Right ventricle myocardium superior (tissue), 1 donor: ENCODE measurements around the gene DCTN4. TPM values are rescaled to one million over a fixed set of nuclear protein-coding genes. Genes with fewer than 3 reads are reported as not detected.
"Not testable (repeated sequence)": the region's sequence is repeated elsewhere in the genome, so short reads cannot be mapped to it uniquely, and the experiment has no call there.

Experiments used
- ATAC-seq: fragments of 200-7000 bp; cut with Tn5 transposase; one replicate; pipeline ENCODE4 v1.9.1; 2020; ENCODE audit warnings: mild to moderate bottlenecking; ENCODE audit not compliant: poor library complexity
- DNase-seq: peaks from one replicate; pipeline ENCODE4 v3.0.0-alpha.2; 2020
- intact Hi-C: fragments of 100-400 bp; cut with DNase I; formaldehyde crosslinking; loops from one replicate; pipeline ENCODE4 v1.11.2; 2022
- long read RNA-seq: library from polyadenylated mRNA; unstranded; transcript quantifications from one replicate; pipeline ENCODE4 v2.0.0, GENCODE V29; 2021
- total RNA-seq: library from RNA; stranded (reverse); fragmentation: NEBNext Ultra II Directional; extraction: Animal tissue kit (Norgen Biotek cat#: 25700); gene quantifications from one replicate; pipeline ENCODE4 v1.2.1, GENCODE V29; 2021
- donor health status: DM: no; HTN: yes; CAD: no; lungs with severe emphysema.

Gene DCTN4
- total RNA-seq, result 45.2 TPM
- long read RNA-seq, full-length matches to known transcripts, result 74 of 95 reads
- long read RNA-seq, partial matches to known transcripts, result 16 of 95 reads
- long read RNA-seq, other reads (novel, unspliced or antisense), result 5 of 95 reads

DNA sequence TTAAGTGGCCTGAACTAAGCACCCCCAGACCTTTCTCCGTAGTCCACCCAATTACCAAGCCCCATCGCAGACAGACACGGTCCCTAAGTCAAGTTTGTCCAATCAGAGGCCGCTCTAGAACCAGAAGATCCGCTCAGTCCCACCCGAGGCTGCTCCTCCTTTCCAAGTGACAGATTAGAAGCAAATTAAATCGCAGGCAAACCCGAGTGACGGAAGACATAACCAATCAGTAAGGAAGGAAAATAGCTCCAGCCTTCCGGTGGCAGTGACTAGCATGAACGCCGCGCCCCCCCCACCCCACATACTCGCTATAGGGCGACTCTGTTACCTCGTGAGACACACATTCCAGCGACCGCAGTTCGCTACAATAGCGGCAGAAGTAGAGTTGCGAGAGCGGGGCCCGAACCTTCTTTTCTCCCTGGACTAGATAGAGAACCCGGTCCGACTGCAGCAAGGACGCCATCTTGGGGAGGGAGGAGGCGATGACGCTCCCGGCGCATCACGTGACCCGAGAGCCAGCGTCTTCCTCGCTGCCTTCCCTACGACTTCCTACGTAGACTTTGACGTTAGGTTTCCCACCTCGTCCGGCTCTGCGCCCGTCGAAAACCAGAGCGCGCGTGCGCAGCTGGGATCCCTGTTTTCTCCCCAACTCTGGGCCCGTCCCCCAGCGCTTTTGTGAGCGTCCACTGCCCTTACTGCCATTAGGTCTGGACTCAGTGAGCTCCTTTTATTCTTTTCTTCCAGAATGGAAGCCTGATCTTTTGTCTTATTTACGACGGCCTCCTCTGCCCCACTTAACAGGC lies at the start of gene DCTN4:
DCTN4 (minus strand) TSS at position 487 of the 803 bp plus-strand sequence; CDS start at position 463, 24 bp downstream.
- ATAC-seq, result peak; percentile 95
- DNase-seq, result peak; percentile 98
- intact Hi-C loops, result no loop called here

DNA sequence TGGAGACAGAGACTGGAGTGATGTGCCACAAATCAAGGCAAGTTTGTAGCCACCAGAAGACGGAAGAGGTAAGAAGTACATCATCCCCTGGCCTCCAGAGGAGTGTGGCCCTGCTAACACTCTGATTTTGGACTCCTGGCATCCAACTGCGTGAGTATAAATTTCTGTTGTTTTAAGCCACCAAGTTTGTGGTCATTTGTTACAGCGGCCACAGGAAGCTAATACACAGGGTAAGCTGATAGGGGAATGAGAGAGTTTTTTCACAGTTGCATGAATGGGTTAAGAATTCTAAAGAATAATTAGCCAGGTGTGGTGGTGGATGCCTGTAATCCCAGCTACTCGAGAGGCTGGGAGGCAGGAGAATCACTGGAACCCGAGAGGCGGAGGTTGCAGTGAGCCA lies 45.6 kb upstream of the DCTN4 start:
- intact Hi-C loops, result no loop called here
- ATAC-seq, result no peak
- DNase-seq, result no peak

DNA sequence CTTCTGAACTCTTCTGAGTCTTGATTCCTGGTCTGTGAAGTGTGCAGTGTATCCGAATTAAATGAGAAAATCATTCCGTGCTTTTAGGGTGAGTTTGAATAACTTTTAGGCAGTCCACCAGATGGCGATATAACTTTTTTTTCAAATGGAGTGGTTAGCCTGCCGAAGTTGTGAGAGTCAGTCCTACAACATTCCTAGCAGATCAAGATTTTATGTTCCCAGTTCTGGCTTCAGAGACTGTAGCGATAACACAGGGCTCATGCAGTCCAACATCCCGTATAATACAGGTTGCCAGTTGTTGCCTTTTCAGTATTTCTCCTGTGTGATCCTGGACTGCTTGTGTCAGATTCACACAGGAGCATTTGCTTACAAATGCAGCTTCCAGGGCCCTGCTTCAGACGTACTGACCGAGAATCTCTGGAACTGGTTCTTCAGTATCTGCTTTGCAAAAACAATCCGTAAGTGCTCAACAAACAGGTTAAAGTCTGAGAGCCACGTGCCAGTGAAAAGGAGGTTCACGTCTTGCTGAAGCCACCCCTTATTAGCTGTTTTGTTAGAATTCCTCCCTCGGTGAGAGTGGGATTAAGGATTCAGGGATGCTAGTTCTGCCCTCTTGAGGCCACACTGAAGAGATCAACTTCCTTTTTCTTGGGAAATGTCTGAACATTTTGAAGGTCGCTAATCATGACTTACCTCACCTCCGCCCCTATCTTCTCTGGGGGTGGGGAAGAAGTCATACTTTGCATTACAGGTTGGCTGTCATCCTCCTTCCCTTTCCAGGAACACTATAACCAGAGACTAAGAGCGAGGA lies 42.5 kb upstream of the DCTN4 start:
- no peak for DNase-seq
- peak; percentile 88 for ATAC-seq
- intact Hi-C loops, result no loop called here

DNA sequence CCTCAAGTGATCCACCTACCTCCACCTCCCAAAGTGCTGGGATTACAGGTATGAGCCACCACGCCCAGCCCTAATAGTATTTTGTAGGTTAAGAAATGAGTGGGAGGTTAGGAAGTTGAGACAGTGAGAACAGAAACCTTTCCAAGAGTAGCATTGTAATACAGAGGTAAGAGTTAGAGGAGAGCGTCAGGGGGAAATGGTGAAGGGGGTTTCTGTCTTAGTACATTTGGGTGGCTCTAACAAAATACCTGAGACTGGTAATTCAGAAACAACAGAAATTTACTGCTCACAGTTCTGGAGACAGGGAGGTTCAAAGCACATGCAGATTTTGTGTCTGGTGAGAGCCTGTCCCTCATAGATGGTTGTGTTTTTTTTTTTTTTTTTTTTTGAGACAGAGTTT lies 38.6 kb upstream of the DCTN4 start:
- intact Hi-C loops, result no loop called here
- no peak for DNase-seq
- ATAC-seq, result no peak

DNA sequence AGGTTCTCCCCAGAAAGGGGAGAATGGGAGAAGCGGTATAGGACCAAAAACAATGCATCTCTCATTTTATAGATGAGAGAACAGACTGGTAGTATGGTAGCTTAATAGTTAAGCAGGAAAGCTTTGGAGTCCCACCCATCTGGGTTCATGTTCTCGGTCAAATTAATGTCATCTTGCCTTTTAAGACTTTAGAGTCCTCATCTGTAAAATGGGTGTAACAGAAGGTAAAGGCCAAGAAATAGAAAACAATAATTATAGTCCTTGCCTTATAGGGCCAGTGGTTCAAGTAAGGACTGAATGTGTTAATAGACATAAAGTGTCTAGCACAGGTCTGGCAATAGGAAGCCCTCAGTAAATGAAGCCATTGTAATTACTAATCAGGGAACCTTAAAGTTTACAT lies 36.1 kb upstream of the DCTN4 start:
- ATAC-seq (no peak), DNase-seq (no peak)
- intact Hi-C loops, result no loop called here

DNA sequence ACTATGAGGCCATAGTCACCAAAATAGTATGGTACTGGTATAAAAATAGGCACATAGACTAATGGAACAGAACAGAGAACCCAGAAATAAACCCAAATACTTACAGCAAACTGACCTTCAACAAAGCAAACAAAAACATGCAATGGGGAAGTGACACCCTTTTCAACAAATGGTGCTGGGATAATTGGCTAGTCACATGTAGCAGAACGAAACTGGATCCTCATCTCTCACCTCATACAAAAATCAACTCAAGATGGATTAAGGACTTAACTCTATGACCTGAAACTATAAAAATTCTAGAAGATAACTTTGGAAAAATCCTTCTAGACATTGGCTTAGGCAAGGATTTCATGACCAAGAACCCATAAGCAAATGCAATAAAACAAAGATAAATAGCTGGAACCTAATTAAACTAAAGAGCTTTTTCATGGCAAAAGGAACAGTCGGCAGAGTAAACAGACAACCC lies 34.6 kb upstream of the DCTN4 start:
- DNase-seq, ATAC-seq, intact Hi-C loops: not testable (repeated sequence)

DNA sequence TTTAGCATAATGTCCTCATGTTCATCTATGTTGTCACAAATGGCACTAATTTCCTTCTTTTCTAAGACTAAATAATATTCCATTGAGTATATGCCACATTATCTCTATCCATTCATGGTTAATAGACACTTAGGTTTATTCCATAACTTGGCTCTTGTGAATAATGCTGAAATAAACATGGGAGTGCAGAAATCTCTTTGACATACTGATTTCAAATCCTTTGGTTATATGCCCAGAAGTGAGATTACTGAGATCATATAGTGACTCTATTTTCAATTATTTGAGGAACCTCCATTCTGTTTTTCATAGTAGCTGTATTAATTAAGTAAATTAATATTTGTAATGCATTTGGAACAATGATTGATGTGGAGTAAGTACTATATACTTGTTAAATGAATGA lies 32.7 kb upstream of the DCTN4 start:
- intact Hi-C loops, result no loop called here
- DNase-seq, result no peak
- ATAC-seq, result no peak

DNA sequence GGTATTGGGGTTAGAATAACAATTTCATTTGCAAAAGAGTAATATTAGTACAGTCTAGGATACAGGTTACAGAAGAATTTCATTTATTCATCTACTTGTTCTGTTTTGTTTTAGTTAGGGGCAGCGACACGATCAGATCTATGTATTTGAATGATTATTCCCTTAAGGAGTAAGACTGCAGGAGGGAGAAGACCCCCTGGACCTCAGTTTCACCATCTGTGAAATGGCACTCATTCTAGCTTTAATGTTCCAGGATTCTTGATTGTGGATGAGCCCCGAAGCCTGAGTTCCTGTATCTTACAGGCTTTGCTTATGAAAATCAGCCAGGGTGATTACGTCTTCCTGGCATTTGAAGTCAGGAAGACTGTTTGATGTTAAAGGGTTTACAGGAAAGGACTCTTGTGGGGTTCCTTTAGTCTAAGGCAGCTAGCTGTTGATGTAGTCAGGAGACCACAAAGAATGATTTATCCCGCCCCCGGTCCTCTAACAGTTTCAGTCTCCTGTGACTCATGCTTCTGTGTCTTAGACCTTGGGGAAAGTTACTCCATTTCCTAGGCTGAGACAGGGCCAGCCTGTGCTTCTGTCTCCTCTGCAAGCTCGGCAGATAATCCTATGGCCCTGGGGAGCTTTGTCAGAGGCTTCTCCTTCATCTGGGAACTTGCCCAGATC lies 31.3 kb upstream of the DCTN4 start:
- peak; percentile 44 for DNase-seq
- intact Hi-C loops, result no loop called here
- ATAC-seq, result peak; percentile 57

DNA sequence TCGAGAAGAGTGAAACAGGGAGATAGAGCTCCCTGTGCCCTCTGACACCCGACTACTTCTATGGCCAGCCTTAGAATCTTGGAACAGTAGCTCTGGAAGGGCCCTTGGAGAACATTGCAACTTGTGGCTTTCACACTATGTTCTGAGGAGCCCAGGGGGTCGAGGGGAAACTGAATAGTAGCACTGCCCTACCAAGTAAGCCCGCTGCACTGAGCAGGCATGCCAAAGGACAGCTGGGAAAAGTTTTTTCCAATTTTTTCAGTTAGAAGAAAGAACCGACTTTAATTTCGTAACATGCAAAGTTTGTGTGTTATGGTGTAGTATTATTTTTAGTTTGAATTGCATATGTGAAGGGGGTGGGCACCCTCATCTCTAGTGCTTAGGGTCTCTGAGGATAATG lies 30.6 kb upstream of the DCTN4 start:
- ATAC-seq (no peak), DNase-seq (no peak)
- intact Hi-C loops, result no loop called here

DNA sequence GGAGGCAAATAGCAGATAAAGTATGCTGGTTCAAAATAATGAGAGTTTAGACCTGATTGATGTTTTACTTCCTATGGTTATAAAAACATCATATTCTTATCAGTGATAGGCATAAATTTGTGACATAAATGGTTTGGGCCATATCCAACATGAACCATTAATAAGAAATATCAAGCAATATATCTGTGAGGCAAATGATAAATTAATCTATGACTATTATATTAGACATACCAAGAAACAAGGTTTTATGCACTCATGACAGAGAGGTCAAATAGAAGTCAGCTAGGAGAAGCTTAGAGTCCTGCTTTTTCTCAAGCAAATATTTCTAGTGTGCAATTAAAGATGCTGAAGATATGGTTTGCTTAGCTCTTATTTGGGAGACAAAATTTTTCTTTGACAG lies 30.2 kb upstream of the DCTN4 start:
- intact Hi-C loops, result no loop called here
- DNase-seq (no peak), ATAC-seq (no peak)

DNA sequence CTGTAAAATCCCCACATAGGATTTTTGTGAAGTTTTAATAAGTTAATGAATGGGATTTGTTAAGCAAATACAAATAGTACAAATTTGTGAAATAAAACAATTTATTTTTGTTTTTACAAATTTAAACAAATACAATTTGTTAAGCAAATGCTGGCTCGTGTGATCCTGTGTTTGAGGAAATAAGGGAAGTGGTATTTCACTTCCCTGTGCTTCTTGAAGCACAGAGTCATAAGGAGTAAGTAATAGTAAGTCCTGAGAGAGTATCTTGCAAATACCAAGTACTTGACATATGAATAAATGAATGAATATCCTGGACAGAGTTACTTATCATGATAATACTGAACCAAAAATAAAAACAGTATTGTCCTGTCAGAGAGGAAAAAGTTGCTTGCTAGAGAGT lies 28.8 kb upstream of the DCTN4 start:
- no peak for ATAC-seq
- intact Hi-C loops, result no loop called here
- DNase-seq, result no peak

DNA sequence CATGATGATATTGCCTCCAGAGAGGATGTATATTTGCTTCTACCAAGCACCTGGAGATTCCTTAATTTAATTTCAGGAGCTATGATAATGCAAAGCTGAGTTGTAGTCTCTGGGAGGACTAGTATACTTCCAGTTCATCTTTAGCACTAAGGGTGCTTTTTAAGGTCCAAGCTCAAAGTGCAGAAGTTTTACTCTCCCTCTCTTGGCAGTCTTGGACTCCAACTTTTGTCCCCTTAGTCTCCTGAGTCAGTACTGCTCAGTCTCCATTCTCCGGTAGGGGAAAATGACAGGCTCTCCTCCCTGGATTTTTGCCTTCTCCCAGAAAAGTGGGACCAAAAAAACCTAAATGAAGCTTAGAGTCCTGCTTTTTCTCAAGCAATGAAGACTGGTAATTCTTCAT lies 28.1 kb upstream of the DCTN4 start:
- DNase-seq (no peak), ATAC-seq (no peak)
- intact Hi-C loops, result no loop called here

DNA sequence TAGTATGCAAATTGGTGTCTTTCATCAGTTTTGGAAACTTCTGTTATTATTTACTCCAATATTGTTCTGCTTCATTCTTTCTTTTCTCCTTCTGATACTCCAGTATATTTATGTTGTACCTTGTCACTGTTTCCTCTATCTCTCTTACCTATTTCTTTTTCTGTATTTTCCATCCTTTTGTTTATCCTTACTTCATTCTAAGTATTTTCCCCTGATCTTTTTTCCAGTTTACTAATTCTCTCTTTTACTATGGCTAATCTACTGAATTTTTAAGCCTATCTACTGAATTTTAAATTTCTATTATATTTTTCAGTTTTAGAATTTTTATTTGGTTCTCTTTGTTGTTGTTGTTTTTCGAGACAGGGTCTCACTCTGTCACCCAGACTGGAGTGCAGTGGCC lies 27.1 kb upstream of the DCTN4 start:
- intact Hi-C loops, result no loop called here
- ATAC-seq (no peak), DNase-seq (no peak)

DNA sequence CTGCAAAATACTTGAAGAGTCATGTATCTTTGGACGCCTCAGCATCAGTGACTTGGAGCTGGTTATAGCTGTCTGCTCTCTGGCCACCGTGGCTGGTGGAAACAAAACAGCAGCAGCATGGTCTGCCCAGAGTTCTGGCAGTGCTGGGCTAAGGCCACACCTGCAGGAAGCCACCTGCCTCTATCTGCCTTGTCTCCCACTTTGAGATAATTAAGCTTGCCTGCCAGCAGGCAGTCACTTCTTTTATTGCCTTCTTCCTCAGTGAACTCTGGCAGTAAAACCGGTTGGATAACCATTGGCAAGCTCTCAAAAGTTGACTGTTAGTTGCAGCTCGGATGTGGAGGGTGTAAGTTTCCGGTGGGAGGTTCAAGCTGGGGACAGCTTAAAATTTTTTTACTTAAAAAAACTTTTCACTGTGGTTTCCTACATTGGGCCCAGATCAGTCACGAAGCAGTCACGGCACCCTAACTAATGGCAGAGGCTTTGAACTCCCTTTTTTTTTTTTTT lies 24.7 kb upstream of the DCTN4 start:
- intact Hi-C loops, result no loop called here
- DNase-seq (no peak), ATAC-seq (peak; percentile 36)

DNA sequence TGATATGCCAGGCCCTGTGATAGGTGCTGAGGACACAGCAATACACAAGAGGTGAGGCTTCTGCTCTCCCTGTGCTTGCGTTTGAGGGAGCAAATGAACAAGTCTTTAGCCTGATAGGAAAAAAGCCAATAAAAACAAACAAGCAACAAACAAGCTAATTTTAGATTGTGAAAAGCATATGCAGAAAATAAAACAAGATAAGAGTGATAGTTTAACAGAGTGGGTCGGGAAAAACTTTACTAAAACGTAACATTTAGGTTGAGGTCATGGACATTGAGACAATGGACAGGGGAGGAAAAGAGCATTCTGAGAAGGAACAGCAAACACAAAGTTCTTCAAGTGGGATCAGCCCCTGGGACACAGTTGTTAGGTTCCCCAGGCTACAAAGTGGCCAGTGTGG lies 24.0 kb upstream of the DCTN4 start:
- DNase-seq, result no peak
- intact Hi-C loops, result no loop called here
- no peak for ATAC-seq

DNA sequence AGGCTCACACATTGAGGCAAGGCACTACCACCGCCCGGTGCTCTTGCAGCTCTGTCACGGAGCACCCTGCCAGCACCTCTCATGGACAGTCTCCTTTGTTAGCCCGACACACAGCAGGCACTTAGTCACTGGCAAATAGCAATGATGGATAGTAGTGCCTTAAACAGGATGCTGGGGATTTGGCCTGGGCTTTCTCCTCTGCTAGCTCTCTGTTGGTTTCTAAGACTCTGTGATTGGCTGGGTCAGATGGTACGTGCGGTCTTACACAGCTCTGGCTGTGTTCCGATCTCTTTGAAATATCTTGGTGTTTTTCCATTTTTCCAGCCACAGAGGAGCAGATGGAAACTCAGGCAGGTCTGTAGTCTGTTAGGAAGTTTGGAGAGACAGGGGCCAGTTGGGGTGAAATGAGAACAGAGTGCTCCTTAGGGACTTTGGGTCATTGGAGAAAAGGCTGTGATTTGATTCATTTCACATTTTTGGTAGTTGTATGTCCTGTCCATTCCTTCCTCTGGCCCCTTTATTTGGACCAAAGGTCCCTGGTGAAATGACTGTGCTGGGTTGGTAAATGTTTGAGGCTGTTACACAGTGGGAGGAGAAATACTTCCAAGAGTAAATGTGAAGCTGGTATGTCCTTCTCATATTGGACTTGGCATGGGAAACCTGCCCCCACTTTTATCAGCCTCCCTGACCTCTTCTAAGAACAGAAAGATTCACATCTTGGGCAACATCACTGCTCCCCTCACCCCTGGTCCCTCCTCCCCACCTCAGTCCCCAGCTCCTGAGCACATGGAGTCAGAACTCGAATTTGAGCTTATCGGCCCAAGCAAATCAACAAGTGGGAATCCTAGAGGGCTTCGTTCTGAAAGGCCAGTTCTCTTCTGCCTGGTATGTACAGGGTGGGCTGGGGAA lies 23.1 kb upstream of the DCTN4 start:
- ATAC-seq (peak; percentile 40), DNase-seq (peak; percentile 80)
- intact Hi-C loops, result no loop called here

DNA sequence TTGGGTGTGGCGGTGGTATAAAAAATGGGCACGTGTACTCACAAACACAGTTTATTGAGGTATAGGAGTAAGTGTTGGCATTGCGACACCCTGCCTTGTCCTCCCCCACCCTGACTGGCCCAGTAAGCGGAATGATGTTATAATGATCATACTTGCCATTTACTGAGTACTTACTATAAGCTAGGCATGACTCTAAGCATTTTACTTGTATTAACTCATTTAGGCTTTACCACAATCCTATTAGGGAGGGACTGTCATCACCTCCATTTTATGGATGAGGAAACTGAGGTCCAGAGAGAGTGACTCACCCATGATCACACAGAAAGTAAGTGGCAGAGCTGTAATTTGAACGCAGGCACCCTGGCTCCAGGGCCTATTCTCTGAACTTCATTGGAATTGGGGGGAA lies 22.0 kb upstream of the DCTN4 start:
- no peak for ATAC-seq
- intact Hi-C loops, result no loop called here

DNA sequence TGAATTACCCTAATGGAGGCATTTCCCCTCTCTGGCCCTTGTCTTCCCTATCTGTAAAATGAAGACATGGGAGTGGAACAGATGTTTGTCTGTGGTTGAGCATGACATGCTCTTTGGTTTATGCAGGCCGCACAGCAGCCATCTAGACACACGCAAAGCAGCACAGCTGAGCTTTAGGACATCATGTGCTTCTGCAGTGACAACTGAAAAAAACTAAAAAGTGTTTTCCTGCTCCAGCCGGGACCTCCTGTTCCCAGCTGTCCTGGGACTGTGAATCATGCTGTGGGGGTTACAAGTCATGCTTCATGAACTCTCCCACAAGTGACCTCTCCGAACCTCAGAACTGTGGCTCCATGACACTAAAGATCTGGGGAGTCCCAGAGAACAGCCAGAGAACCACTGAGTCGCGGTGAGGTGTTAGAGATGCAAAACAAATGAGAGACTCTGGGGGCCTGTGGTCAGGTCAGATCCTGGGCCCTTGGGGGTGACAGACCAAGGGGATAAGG lies 21.4 kb upstream of the DCTN4 start:
- intact Hi-C loops, result no loop called here
- peak; percentile 4 for ATAC-seq
- DNase-seq, result no peak

More for the DNA sequence above, 22.0 kb upstream of the DCTN4 start:
- no peak for DNase-seq
